HG02970 (cell line): Measurements from ENCODE around the gene MORF4L1.

Experiments used
- ATAC-seq: cut with Tn5 transposase; IDR thresholded peaks from one replicate; pipeline ENCODE4 v1.9.1; 2021; ENCODE audit warnings: mild to moderate bottlenecking, moderate library complexity, moderate number of reproducible peaks; ENCODE audit not compliant: unreplicated experiment, low FRiP score

Gene MORF4L1

GRCh38 chr15:78942741-78943140 is 70.1 kb downstream of the MORF4L1 start:
- no peak for ATAC-seq

GRCh38 chr15:78943692-78944091 is 71.0 kb downstream of the MORF4L1 start:
- ATAC-seq, result no peak

- peak; percentile 17 for ATAC-seq
Measured at GRCh38 chr15:78944202-78944625, 71.5 kb downstream of the MORF4L1 start.

GRCh38 chr15:78944669-78945407 is 72.1 kb downstream of the MORF4L1 start, which contains the start of gene CTSH:
TSS of gene CTSH (minus strand) at chr15:78945046. CDS start at chr15:78944981, 65 bp downstream.
- ATAC-seq, result peak; percentile 56

- no peak for ATAC-seq
Measured at GRCh38 chr15:78946493-78946892, 73.8 kb downstream of the MORF4L1 start.

GRCh38 chr15:78947506-78947905 is 74.8 kb downstream of the MORF4L1 start:
- ATAC-seq, result no peak
